ENCODE results near the gene L1CAM. TPM values are rescaled to one million over a fixed set of nuclear protein-coding genes. Genes with fewer than 3 reads are reported as not detected.

Gene L1CAM
- total RNA-seq, 2 experiments from 2014 or later, result not detected

DNA sequence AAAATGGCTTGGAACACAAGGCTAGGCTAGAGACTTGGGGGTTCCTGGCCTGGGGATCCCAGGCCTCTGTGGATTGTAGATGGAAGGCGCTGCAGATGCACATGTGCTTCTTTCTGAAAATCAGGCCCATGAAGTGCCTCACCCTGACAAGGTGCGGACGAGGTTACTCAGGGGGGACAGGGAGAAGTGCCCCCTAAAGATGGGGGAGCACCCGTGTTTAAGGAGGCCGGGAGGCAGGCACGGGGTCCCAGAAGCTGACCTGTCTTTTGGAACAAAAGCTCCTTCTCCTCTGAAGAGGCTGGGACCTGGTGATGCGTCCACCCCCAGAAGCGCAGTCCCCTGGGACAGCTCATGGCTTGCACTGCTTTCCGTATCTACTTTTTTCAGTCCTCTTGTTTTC lies 58.1 kb downstream of the L1CAM start:
- Histone ChIP-seq H3K79me2 (ENCODE audit: insufficient read depth, low read depth, low read length) (no peaks in the 10 kb centered on the region), H3K36me3 (ENCODE audit: insufficient read depth, low read length) (no peaks in the 10 kb centered on the region), H3K4me1 (ENCODE audit: insufficient read depth, low read length, poor library complexity, severe bottlenecking) (no peaks in the 10 kb centered on the region), H2AFZ (ENCODE audit: low read length) (no peak overlapping the region), H3K9me2 (ENCODE audit: insufficient read depth, low read length) (no peaks in the 10 kb centered on the region), H3K27ac (ENCODE audit: low read depth, low read length, poor library complexity, severe bottlenecking) (no peak overlapping the region), H4K20me1 (ENCODE audit: insufficient read depth, low read length) (no peaks in the 10 kb centered on the region), H3K9me3 (ENCODE audit: low read length) (no peaks in the 10 kb centered on the region), H3K4me2 (ENCODE audit: low read length) (no peak overlapping the region), H3K4me3 (ENCODE audit: low read depth, low read length, poor library complexity, severe bottlenecking) (no peak overlapping the region)
- intact Hi-C loops (cut with micrococcal nuclease; ENCODE audit: unreplicated experiment), result loop anchor here (10.0 kb wide), 1 partner anchor 57 kb away; the partner anchor contains the start of gene L1CAM
- no peak for DNase-seq (ENCODE audit: low spot score)
- CTCF ChIA-PET (ENCODE audit: unreplicated experiment), result no interaction called here
- TF ChIP-seq, protein P1, sequence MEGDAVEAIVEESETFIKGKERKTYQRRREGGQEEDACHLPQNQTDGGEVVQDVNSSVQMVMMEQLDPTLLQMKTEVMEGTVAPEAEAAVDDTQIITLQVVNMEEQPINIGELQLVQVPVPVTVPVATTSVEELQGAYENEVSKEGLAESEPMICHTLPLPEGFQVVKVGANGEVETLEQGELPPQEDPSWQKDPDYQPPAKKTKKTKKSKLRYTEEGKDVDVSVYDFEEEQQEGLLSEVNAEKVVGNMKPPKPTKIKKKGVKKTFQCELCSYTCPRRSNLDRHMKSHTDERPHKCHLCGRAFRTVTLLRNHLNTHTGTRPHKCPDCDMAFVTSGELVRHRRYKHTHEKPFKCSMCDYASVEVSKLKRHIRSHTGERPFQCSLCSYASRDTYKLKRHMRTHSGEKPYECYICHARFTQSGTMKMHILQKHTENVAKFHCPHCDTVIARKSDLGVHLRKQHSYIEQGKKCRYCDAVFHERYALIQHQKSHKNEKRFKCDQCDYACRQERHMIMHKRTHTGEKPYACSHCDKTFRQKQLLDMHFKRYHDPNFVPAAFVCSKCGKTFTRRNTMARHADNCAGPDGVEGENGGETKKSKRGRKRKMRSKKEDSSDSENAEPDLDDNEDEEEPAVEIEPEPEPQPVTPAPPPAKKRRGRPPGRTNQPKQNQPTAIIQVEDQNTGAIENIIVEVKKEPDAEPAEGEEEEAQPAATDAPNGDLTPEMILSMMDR (conservative IDR thresholded peaks at IDR 0.05; ENCODE audit: low read length), result no peak
- no peak for TF ChIP-seq EZH2phosphoT487 (IDR thresholded peaks at IDR 0.05; ENCODE audit: borderline replicate concordance, low read depth, low read length)
- POLR2A ChIA-PET, result no interaction called here
- BruUV-seq (replicated peaks), result no TSS peak

DNA sequence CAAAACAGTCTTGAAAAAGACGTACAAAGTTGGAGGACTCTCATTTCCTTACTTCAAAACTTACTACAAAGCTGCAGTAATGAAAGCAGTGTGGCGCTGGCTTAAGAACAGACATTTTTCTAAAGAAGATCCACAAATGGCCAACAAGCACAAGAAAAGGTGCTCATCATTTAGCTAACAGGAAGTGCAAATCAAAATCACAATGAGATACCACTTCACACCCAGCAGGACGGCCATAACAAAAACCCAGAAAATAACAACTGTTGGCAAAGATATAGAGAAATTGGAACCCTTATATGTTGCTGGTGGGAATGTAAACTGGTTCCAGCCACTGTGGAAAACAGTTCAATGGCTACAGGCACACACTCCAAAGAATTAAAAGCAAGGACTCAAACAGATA lies 59.0 kb downstream of the L1CAM start:
- TF ChIP-seq, protein P1 (conservative IDR thresholded peaks at IDR 0.05; ENCODE audit: low read length), result no peak
- TF ChIP-seq EZH2phosphoT487 (IDR thresholded peaks at IDR 0.05; ENCODE audit: borderline replicate concordance, low read depth, low read length), result no peak
- ChIA-PET POLR2A (no interaction called here), CTCF (ENCODE audit: unreplicated experiment) (no interaction called here)
- no TSS peak for BruUV-seq (replicated peaks)
- intact Hi-C loops (cut with micrococcal nuclease; ENCODE audit: unreplicated experiment), result loop anchor here (10.0 kb wide), 1 partner anchor 58 kb away; the partner anchor contains the start of gene L1CAM
- no peak overlapping the region for H3K27ac ChIP-seq (ENCODE audit: low read depth, low read length, poor library complexity, severe bottlenecking)
- no peak overlapping the region for H3K4me3 ChIP-seq (ENCODE audit: low read depth, low read length, poor library complexity, severe bottlenecking)
- H3K4me2 ChIP-seq (ENCODE audit: low read length), result no peak overlapping the region
- H3K9me3 ChIP-seq (ENCODE audit: low read length), result no peaks in the 10 kb centered on the region
- no peaks in the 10 kb centered on the region for H4K20me1 ChIP-seq (ENCODE audit: insufficient read depth, low read length)
- no peaks in the 10 kb centered on the region for H3K36me3 ChIP-seq (ENCODE audit: insufficient read depth, low read length)
- no peaks in the 10 kb centered on the region for H3K4me1 ChIP-seq (ENCODE audit: insufficient read depth, low read length, poor library complexity, severe bottlenecking)
- H3K79me2 ChIP-seq (ENCODE audit: insufficient read depth, low read depth, low read length), result no peaks in the 10 kb centered on the region
- H3K9me2 ChIP-seq (ENCODE audit: insufficient read depth, low read length), result no peaks in the 10 kb centered on the region
- no peak for DNase-seq (ENCODE audit: low spot score)
- no peak overlapping the region for H2AFZ ChIP-seq (ENCODE audit: low read length)

DNA sequence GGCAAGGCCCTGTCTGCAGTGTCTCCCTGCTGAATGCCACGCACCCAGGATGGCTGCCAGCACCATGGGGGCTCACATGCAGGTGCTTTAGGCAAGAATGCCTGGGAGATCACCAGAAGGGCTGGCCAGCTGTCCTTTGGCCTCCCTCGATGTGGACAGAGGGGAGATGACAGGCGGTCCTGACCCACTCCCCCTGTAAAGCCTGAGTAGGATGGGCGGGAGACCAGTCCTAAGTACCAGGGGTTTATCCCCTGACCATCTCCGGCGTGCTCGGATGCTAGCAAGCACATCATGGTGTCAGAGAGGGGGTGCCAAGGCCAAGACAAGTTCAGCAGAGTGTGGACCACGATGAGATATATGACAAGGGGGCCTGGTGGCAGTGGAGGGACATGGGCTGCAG lies 60.9 kb downstream of the L1CAM start:
- H3K79me2 ChIP-seq (ENCODE audit: insufficient read depth, low read depth, low read length), result no peaks in the 10 kb centered on the region
- no peak overlapping the region for H3K4me2 ChIP-seq (ENCODE audit: low read length)
- DNase-seq (ENCODE audit: low spot score), result no peak
- no peaks in the 10 kb centered on the region for H4K20me1 ChIP-seq (ENCODE audit: insufficient read depth, low read length)
- H3K9me3 ChIP-seq (ENCODE audit: low read length), result no peaks in the 10 kb centered on the region
- H3K36me3 ChIP-seq (ENCODE audit: insufficient read depth, low read length), result no peaks in the 10 kb centered on the region
- TF ChIP-seq, protein P1 (conservative IDR thresholded peaks at IDR 0.05; ENCODE audit: low read length), result no peak
- TF ChIP-seq EZH2phosphoT487 (IDR thresholded peaks at IDR 0.05; ENCODE audit: borderline replicate concordance, low read depth, low read length), result no peak
- CTCF ChIA-PET (ENCODE audit: unreplicated experiment), result no interaction called here
- no peak overlapping the region for H2AFZ ChIP-seq (ENCODE audit: low read length)
- H3K27ac ChIP-seq (ENCODE audit: low read depth, low read length, poor library complexity, severe bottlenecking), result no peak overlapping the region
- H3K4me1 ChIP-seq (ENCODE audit: insufficient read depth, low read length, poor library complexity, severe bottlenecking), result no peaks in the 10 kb centered on the region
- POLR2A ChIA-PET, result no interaction called here
- intact Hi-C loops (cut with micrococcal nuclease; ENCODE audit: unreplicated experiment), result loop anchor here (10.0 kb wide), 1 partner anchor 60 kb away; the partner anchor contains the start of gene L1CAM
- no peaks in the 10 kb centered on the region for H3K9me2 ChIP-seq (ENCODE audit: insufficient read depth, low read length)
- BruUV-seq (replicated peaks), result no TSS peak
- no peak overlapping the region for H3K4me3 ChIP-seq (ENCODE audit: low read depth, low read length, poor library complexity, severe bottlenecking)
